ENCODE data around the gene ST6GALNAC5.

Gene ST6GALNAC5

GRCh38 chr1:77015748-77016341, 148.6 kb downstream of the ST6GALNAC5 start:
- DNase-seq, result no peak

GRCh38 chr1:77016386-77016985, 149.2 kb downstream of the ST6GALNAC5 start:
- DNase-seq, result no peak

- no peak for DNase-seq
Observed at GRCh38 chr1:77018311-77018710, 151.0 kb downstream of the ST6GALNAC5 start.

GRCh38 chr1:77018761-77019160, 151.5 kb downstream of the ST6GALNAC5 start:
- DNase-seq, result no peak

GRCh38 chr1:77021732-77022131, 154.5 kb downstream of the ST6GALNAC5 start:
- DNase-seq, result no peak

GRCh38 chr1:77024500-77024899, 157.2 kb downstream of the ST6GALNAC5 start:
- no peak for DNase-seq

- DNase-seq, result no peak
Observed at GRCh38 chr1:77025599-77025998, 158.3 kb downstream of the ST6GALNAC5 start.

- DNase-seq, result no peak
Observed at GRCh38 chr1:77026135-77026534, 158.9 kb downstream of the ST6GALNAC5 start.

- no peak for DNase-seq
Observed at GRCh38 chr1:77026640-77027039, 159.4 kb downstream of the ST6GALNAC5 start.

- no peak for DNase-seq
Observed at GRCh38 chr1:77027847-77028246, 160.6 kb downstream of the ST6GALNAC5 start.

GRCh38 chr1:77030401-77031105, 163.3 kb downstream of the ST6GALNAC5 start:
- DNase-seq, result no peak

GRCh38 chr1:77031106-77031662, 163.9 kb downstream of the ST6GALNAC5 start:
- no peak for DNase-seq

GRCh38 chr1:77036560-77036959, 169.3 kb downstream of the ST6GALNAC5 start:
- no peak for DNase-seq

- no peak for DNase-seq
Observed at GRCh38 chr1:77037038-77037437, 169.8 kb downstream of the ST6GALNAC5 start.

GRCh38 chr1:77038000-77038399, 170.7 kb downstream of the ST6GALNAC5 start:
- no peak for DNase-seq

GRCh38 chr1:77039111-77039510, 171.8 kb downstream of the ST6GALNAC5 start:
- DNase-seq, result no peak

GRCh38 chr1:77039739-77040138, 172.5 kb downstream of the ST6GALNAC5 start:
- no peak for DNase-seq

- DNase-seq, result no peak
Observed at GRCh38 chr1:77040826-77041225, 173.5 kb downstream of the ST6GALNAC5 start.

- DNase-seq, result no peak
Observed at GRCh38 chr1:77044133-77044849, 177.0 kb downstream of the ST6GALNAC5 start.

GRCh38 chr1:77047575-77047974, 180.3 kb downstream of the ST6GALNAC5 start:
- no peak for DNase-seq

GRCh38 chr1:77047978-77048614, 180.8 kb downstream of the ST6GALNAC5 start:
- no peak for DNase-seq

GRCh38 chr1:77048615-77049005, 181.3 kb downstream of the ST6GALNAC5 start:
- no peak for DNase-seq

GRCh38 chr1:77051425-77051824, 184.1 kb downstream of the ST6GALNAC5 start:
- no peak for DNase-seq
